Measurements from ENCODE around the gene SCML1. TPM values are rescaled to one million over a fixed set of nuclear protein-coding genes. Genes with fewer than 3 reads are reported as not detected.
"Not testable (repeated sequence)": the region's sequence is repeated elsewhere in the genome, so short reads cannot be mapped to it uniquely, and the experiment has no call there.

Gene SCML1
- total RNA-seq, 1 donor from 2014 or later = 6.8 TPM

DNA sequence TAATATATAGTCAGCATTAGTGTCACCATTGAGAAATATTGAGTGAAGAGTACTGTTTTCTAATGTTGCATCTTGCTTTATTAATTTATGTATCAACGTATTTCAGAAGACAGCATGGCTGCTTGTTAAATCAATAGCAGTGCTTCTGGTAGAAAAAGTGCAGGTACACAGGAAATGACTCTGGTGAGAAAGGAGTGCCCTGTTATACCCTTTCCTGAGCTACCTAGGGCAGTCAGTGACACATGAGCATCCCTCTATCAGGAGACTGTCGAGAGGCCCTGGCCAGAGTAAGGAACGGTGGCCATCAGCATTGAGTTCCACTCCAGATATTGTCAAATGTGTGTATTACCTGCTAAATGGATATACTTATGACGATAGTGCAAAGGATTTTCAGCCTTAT lies 42.1 kb downstream of the SCML1 start:
- H3K4me3 ChIP-seq = no peak overlapping the region
- intact Hi-C loops (cut with micrococcal nuclease) = no loop called here
- TF ChIP-seq, protein P1, sequence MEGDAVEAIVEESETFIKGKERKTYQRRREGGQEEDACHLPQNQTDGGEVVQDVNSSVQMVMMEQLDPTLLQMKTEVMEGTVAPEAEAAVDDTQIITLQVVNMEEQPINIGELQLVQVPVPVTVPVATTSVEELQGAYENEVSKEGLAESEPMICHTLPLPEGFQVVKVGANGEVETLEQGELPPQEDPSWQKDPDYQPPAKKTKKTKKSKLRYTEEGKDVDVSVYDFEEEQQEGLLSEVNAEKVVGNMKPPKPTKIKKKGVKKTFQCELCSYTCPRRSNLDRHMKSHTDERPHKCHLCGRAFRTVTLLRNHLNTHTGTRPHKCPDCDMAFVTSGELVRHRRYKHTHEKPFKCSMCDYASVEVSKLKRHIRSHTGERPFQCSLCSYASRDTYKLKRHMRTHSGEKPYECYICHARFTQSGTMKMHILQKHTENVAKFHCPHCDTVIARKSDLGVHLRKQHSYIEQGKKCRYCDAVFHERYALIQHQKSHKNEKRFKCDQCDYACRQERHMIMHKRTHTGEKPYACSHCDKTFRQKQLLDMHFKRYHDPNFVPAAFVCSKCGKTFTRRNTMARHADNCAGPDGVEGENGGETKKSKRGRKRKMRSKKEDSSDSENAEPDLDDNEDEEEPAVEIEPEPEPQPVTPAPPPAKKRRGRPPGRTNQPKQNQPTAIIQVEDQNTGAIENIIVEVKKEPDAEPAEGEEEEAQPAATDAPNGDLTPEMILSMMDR (IDR thresholded peaks at IDR 0.05; ENCODE audit: borderline replicate concordance) = no peak
- no peaks in the 10 kb centered on the region for H3K27me3 ChIP-seq (ENCODE audit: low read depth)
- no peaks in the 10 kb centered on the region for H3K9me3 ChIP-seq (replicated peaks)
- DNase-seq = no peak
- H3K4me1 ChIP-seq = no peaks in the 10 kb centered on the region
- no peak overlapping the region for H3K27ac ChIP-seq (replicated peaks)
- H3K36me3 ChIP-seq = no peaks in the 10 kb centered on the region

DNA sequence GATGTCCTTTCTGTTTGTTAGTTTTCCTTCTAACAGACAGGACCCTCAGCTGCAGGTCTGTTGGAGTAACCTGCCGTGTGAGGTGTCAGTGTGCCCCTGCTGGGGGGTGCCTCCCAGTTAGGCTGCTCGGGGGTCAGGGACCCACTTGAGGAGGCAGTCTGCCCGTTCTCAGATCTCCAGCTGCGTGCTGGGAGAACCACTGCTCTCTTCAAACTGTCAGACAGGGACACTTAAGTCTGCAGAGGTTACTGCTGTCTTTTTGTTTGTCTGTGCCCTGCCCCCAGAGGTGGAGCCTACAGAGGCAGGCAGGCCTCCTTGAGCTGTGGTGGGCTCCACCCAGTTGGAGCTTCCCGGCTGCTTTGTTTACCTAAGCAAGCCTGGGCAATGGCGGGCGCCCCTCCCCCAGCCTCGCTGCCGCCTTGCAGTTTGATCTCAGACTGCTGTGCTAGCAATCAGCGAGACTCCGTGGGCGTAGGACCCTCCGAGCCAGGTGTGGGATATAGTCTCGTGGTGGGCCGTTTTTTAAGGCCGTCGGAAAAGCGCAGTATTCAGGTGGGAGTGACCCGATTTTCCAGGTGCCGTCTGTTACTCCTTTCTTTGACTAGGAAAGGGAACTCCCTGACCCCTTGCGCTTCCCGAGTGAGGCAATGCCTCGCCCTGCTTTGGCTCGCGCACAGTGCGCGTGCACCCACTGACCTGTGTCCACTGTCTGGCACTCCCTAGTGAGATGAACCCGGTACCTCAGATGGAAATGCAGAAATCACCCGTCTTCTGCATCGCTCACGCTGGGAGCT lies 49.5 kb downstream of the SCML1 start:
- intact Hi-C loops (cut with micrococcal nuclease); H3K4me1 ChIP-seq; H3K27me3 ChIP-seq (ENCODE audit: low read depth); H3K36me3 ChIP-seq; H3K9me3 ChIP-seq (replicated peaks); H3K27ac ChIP-seq (replicated peaks); DNase-seq: not testable (repeated sequence)
- H3K4me3 ChIP-seq = peak overlapping the region; percentile 23

- Histone ChIP-seq H3K36me3 (no peaks in the 10 kb centered on the region), H3K27ac (replicated peaks) (no peak overlapping the region), H3K27me3 (ENCODE audit: low read depth) (no peaks in the 10 kb centered on the region), H3K4me3 (no peak overlapping the region), H3K4me1 (no peaks in the 10 kb centered on the region), H3K9me3 (replicated peaks) (no peaks in the 10 kb centered on the region)
- TF ChIP-seq, protein P1 (IDR thresholded peaks at IDR 0.05; ENCODE audit: borderline replicate concordance) = no peak
- intact Hi-C loops (cut with micrococcal nuclease) = no loop called here
- DNase-seq = no peak
Observed at GRCh38 chrX:17787557-17787956, 50.3 kb downstream of the SCML1 start.

DNA sequence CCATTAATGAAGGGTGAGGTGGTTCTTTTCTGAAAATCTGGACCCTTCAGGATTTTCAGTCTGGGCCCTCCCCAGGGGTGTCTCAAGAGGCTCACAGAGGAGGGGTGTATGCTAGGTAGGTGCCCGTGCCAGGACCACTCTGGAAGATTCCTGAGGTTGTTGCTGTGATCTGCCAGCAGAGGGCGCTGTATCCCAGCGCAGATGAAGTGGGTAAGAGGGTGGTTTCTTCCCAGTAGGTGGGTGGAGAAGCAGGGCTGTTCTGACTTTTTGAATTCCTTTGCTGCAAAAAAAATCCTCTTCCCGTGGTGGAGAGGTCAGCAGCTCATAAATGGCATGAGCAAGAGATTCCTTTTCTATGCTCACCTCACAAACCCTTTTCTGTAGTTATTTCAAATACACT lies 51.1 kb downstream of the SCML1 start:
- TF ChIP-seq, protein P1 (IDR thresholded peaks at IDR 0.05; ENCODE audit: borderline replicate concordance) = peak; percentile 79
- Histone ChIP-seq H3K4me1 (no peaks in the 10 kb centered on the region), H3K27ac (replicated peaks) (no peak overlapping the region), H3K36me3 (no peaks in the 10 kb centered on the region), H3K4me3 (no peak overlapping the region), H3K27me3 (ENCODE audit: low read depth) (no peaks in the 10 kb centered on the region), H3K9me3 (replicated peaks) (no peaks in the 10 kb centered on the region)
- intact Hi-C loops (cut with micrococcal nuclease) = no loop called here
- no peak for DNase-seq

DNA sequence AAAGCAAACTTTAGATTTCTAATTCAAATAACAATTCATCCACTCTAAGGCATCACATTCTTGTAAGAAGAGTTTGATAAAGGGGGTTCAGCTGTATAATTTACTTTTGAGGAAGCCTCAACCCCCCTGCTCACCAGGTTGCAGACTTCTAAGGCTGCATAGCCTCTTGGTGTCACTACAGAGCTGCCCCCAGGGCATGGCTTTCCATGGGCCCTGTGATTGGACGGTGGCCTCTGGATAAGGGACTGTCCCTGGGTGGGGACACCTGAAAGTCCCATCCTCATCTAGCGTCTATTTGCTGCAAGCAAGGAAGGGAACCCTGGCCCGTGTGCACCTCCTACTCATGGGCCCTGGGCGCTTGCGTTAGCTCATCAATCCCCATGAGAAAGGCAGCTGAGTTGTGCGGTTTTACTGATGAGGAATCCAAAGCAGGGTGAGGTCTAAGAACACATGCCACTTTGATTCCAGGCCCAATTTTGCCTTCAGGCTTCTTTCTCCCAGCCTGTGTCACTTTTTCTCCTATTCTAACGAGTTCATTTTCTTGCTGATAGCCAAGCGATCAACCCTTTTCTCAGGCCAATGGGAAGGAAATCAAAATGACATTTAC lies 51.8 kb downstream of the SCML1 start:
- Histone ChIP-seq H3K36me3 (no peaks in the 10 kb centered on the region), H3K4me3 (no peak overlapping the region), H3K9me3 (replicated peaks) (no peaks in the 10 kb centered on the region), H3K27ac (replicated peaks) (no peak overlapping the region), H3K27me3 (ENCODE audit: low read depth) (no peaks in the 10 kb centered on the region), H3K4me1 (no peaks in the 10 kb centered on the region)
- intact Hi-C loops (cut with micrococcal nuclease) = no loop called here
- no peak for DNase-seq
- TF ChIP-seq, protein P1 (IDR thresholded peaks at IDR 0.05; ENCODE audit: borderline replicate concordance) = no peak

DNA sequence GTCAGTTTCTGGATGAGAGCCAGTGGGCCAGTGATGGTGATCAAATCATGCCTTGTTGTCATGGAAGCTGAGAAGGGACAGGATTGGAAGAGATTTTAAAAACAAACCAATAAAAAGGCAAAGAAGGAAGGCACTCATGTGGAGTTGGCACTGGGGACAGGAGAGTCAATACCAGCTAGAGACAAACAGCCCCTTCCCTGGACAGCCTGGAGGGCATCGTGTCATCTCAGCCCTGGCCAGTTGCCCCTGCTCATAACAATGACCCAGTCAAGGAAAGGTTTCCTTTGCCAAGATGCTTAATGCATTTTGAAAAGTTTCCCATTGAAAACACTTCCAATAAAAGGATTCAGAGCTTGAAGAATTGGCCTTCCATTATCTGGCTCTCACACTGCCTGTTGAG lies 55.5 kb downstream of the SCML1 start:
- TF ChIP-seq, protein P1 (IDR thresholded peaks at IDR 0.05; ENCODE audit: borderline replicate concordance) = no peak
- no peak overlapping the region for H3K27ac ChIP-seq (replicated peaks)
- no peaks in the 10 kb centered on the region for H3K36me3 ChIP-seq
- no peaks in the 10 kb centered on the region for H3K4me1 ChIP-seq
- no peak overlapping the region for H3K4me3 ChIP-seq
- DNase-seq = no peak
- intact Hi-C loops (cut with micrococcal nuclease) = no loop called here
- H3K27me3 ChIP-seq (ENCODE audit: low read depth) = no peaks in the 10 kb centered on the region
- no peaks in the 10 kb centered on the region for H3K9me3 ChIP-seq (replicated peaks)
